Activated CD8-positive, alpha-beta memory T cell treated with anti-CD3 and anti-CD28 coated beads for 1 hour (primary cell): Measurements from ENCODE around the gene RPL4.
"Not testable (repeated sequence)": the region's sequence is repeated elsewhere in the genome, so short reads cannot be mapped to it uniquely, and the experiment has no call there.

Experiments
- DNase-seq, 2 donors: peaks; one replicate each; pipeline ENCODE4 v3.0.0-alpha.2; 2020; ENCODE audit warnings: low read depth in 1 of 2; ENCODE audit errors: extremely low read depth in 1 of 2

Gene RPL4

GRCh38 chr15:66504563-66505429, at the start of gene RPL4, which contains the start of gene ZWILCH:
RPL4 (minus strand) TSS chr15:66504855; CDS start chr15:66504790, 65 bp downstream.
ZWILCH (plus strand) TSS chr15:66505326; CDS start chr15:66505339, 13 bp downstream.
- DNase-seq, result peak; percentile 50 to 70

- no peak for DNase-seq
Measured at GRCh38 chr15:66545255-66545654, 40.6 kb upstream of the RPL4 start.

DNA sequence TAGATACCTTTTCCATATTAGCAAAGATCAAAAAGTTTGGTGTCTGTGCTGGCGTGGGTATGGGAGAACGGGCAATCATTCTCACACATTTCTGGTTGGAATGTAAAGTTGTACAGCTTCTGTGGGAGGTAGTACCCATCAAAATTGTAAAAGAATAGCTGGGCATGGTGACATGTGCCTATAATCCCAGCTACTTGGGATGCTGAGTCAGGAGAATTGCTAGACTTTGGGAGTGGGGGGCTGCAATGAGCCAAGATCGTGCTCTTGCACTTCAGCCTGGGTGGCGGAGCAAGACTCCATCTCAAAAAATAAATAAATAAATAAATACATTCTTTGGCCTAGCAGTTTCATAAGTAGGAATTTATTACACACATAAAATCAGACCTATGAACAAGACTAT, 38.2 kb upstream of the RPL4 start:
- DNase-seq, result no peak

DNA sequence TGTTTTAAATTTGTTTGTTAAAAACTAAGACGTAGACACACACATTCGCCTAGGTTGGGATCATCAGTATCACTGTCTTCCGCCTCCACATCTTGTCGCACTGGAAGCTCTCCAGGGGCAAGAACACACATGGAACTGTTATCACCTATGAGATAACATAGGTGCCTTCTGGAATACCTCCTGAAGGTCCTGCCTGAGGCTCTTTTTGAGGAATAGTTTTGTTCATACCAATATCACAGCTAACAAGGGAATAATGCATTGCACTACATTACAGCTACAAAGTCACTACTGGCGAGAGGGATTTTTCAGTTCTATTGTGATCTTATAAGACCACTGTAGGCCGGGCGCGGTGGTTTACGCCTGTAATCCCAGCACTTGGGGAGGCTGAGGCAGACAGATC, 30.4 kb upstream of the RPL4 start:
- DNase-seq, result no peak

DNA sequence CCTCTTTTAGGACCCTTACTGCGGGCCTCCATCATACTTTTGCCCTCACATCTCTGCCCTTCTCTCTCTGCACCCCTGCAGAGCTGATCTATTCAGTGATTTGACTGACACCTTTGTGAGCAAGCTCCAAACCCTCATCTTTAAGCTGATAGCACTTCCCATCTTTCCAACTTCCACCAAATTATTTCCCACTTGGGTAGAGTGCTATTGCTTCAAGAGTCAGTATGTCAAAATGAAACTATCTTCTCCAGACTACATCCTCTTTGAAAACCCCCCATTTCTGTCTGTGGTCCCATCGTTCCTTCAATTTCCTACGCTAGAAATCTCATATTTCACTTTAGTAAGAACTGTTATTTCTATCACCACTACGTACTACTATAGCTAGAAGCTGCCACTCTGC, 20.2 kb upstream of the RPL4 start:
- no peak for DNase-seq

- no peak for DNase-seq
Measured at GRCh38 chr15:66523926-66524325, 19.3 kb upstream of the RPL4 start.

- DNase-seq, result no peak
Measured at GRCh38 chr15:66515901-66516322, 11.3 kb upstream of the RPL4 start.

GRCh38 chr15:66514586-66514985, 9.9 kb upstream of the RPL4 start:
- DNase-seq, result no peak

DNA sequence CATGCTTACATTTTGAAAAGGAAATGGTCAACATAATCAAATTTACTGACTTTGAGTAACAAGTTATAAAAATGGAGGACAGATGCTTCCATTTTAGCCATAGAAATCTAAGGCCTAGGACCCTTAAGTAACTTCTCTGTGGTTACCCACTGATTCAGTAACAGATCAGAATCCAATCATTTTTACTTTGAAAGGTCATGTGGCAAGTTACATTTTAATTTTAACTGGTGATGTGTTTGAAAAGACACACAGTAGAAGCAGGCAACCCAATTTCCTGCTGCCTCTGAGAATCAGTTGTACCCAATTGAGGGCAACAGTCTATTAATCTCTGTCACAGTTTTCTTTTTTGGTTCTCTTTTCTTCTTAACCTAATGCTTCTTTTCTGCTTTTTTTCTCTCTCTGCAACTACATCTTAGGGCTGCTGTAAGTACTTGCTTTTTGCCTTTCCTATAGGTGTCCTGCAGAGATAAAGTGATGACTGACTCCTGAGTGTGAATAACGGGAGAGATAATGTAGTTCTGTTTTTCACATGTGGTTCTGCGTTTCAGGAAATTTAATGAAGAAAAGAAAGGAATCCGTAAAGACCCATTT, 3.7 kb upstream of the RPL4 start:
- no peak for DNase-seq

DNA sequence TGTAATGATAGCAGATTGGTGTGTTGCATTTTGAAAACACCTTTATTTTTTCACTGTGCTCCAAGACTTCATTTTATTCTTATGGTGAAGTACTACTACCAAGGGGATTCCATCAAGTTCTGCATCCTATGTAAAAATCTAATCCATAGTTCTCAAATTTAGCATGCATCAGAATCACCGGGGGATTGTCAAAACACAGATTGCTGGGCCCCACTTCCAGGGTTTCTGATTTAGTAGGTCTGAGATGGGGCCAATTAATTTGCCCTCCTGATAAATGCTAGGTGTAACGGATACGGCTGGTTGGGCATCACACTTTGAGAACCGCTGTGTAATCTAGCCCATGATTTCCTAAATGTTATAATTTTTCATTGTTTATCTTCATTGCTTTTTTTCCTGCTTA, 1.2 kb upstream of the RPL4 start:
- DNase-seq, result no peak

- DNase-seq, result no peak
Measured at GRCh38 chr15:66505430-66505811, 766 bp upstream of the RPL4 start.

GRCh38 chr15:66503780-66504562, 684 bp downstream of the RPL4 start:
- no peak for DNase-seq

- not testable (repeated sequence) for DNase-seq
Measured at GRCh38 chr15:66503041-66503648, 1.5 kb downstream of the RPL4 start.

DNA sequence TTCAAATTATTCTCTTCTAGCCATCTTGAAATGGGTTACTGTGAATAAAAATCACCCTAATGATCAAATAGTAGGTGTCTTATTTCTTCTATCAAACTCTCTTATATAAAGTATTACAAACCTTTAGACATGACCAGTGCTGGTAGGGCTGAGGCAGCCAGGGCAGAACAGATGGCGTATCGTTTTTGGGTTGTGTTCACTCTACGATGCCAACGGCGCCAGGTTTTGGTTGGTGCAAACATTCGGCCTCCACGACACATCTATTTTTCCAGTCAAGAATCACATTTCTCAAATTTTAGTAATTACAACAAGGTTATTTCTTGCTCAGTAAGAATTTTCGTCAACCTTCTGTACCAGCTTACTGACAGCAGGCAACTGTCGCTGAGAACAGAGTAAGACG, 2.2 kb downstream of the RPL4 start:
- no peak for DNase-seq

DNA sequence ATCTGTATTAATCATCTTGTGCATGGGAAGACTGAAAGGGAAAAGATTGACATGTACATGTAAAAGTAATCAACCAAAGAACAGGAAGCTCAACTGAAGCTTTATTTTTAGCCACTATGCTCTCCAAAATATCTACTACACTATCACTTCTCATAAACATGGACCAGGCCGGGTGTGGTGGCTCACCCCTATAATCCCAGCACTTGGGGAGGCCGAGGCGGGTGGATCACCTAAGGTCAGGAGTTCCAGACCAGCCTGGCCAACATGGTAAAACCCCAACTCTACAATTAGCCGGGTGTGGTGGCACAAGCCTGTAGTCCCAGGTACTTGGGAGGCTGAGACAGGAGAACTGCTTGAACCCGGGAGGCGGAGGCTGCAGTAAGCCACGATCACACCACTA, 4.3 kb downstream of the RPL4 start:
- not testable (repeated sequence) for DNase-seq

DNA sequence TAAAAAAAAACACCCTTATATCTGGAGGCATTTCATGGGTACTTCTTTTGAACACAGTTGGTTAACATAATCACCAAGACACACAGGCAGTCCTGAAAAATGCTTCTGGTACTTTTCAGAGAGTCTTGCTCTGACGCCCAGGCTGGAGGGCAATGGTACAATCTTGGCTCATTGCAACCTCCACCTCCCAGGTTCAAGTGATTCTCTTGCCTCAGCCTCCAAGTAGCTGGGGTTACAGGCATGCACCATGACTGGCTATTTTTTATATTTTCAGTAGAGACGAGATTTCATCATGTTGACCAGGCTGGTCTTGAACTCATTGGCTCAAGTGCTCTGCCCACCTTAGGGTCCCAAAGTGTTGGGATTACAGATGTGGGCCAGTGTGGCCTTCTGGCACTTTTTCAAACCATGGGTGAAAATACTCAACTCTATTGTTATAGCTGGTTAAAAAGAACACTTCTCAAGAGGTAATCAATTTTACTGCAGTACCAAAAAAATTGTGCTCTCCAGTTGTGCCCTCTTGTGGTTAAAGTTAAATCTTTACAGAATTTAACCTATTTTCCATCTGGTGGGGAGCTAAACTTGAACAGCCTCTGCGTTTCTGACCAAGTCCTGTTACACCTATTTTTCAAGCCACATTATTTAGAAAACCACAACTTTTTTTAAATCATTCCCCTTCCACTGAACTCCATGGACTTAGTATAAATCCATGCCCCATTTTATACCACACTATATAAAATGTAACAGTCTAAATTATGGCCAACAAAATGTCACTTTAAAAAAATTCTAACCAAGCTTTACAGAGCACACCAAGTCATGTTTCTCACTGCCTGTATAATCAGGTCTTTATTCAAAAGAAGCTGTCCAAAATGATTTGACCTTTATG, 5.9 kb downstream of the RPL4 start:
- no peak for DNase-seq

- peak; percentile 87 to 99 for DNase-seq
Measured at GRCh38 chr15:66497502-66498455, 6.9 kb downstream of the RPL4 start, which contains the start of gene SNAPC5. SNAPC5 (minus strand) TSS chr15:66497762; CDS start chr15:66497731, 31 bp downstream.

DNA sequence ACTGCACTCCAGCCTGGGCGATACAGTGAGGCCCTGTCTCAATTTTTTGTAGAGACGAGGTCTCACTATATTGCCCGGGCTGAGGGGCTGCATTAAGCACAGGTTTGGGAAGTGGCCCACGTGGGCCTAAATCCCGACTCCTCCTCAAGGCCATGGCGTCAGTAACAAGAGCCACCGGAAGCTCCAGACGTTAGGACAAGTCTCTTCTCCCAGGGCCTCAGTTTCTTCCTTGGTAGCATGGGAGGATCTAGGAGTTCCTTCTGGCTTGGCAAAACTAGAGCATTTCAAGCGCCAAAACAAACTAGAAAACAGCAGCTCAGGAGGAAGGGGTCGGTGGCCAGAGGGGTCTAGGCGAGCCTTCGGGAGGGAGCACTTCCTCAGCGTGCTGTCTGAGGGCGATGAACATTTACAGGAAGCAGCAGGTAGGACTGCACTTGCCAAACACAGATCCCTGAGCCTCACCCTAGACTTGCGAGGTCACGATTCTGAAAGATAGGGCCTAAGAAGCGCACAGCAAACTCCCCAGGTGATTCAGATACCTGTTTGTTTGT, 7.6 kb downstream of the RPL4 start:
- DNase-seq, result no peak

GRCh38 chr15:66494262-66494661, 10.4 kb downstream of the RPL4 start:
- DNase-seq, result no peak
